Fibroblast of peridontal ligament (primary cell): ENCODE data around the gene RORB.

Source experiments
- DNase-seq: peaks from one replicate; pipeline ENCODE4 v3.0.0-alpha.2; 2010; ENCODE audit errors: extremely low read depth

RORB gene

DNA sequence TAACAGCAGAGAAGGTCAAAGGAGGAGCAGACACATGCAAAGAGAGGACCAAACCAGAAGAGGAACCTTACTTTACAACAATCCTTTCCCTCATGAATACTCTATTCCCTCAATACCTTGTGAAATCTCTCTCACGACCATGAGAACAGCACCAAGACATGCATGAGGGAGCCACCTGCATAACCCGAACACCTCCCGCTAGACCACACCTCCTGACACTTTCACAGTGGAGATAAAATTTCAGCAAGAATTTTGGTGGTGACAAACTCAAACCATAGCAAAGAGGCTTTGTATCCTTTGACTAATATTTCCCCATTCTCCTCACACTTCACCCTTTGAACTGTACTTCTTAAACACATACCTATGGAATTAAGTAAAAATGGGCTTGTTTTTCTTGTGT is 101.7 kb downstream of the RORB start:
- no peak for DNase-seq

DNA sequence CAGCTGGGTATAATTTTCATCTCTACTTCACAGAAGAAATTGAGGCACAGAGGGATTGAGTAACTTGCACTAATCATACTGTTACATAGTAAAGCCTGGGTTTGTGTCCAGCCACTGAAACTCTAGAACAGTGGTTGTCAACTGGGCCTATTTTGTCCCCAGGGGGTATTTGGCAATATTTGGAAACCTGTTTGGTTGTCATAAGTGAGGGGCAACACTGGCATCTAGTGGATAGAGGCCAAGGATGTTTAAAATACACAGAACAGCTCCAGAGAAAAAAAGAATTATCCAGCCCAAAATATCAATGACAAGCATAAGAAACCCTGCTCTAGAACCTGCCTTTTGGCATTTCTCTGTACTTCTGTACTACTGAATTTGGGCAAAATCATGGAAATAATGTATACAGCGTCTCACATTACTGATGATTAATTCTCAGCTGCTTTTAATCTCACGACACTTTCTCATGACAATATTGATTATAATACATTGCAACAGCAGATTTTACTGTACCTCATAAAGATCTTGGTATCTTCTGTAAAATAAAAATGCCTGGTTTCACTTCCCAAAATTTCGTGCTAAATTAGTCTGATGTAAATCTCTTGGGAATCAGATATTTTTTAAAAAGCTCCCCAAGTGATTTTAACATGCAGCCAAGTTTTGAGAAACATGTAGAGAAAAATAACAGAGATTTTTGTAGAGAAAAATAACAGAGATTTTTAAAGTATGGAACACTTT is 112.7 kb downstream of the RORB start:
- DNase-seq: peak; percentile 1

GRCh38 chr9:74610523-74611061 is 113.5 kb downstream of the RORB start:
- DNase-seq: peak; percentile 4

DNA sequence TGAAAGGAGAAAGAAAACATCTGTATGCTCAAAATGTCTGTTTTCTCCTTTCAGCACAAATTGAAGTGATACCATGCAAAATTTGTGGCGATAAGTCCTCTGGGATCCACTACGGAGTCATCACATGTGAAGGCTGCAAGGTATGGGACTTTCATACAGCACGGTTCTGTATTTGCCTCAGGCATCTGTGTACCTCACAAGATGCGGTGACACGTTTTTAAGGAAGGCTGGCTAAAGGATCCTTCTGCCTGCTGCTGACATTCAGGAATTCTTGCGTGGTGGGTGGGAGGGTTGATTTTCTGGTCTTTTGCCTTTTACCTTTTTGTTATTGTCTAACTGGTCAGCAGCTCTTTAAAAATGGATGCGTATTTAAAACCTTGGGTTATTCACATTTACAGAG is 133.1 kb downstream of the RORB start:
- DNase-seq: no peak

DNA sequence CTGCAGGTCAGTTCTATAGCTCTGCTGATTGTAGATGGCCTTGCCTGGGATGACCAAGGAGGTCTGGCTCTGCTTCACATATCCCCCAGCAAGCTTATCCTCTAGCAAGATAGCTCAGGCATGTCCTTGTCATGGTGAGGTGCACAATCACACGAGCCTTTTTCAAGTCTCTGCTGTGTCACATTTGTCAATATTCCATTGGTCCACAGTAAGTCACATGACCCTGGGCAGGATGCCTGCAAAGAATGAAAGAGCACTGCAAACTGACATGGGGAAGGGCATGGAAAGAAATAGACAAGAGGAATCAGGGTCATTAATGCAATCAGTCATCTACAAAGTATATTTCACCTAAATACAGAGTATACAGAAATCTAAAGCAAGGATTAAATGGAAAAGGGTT is 142.0 kb downstream of the RORB start:
- no peak for DNase-seq

DNA sequence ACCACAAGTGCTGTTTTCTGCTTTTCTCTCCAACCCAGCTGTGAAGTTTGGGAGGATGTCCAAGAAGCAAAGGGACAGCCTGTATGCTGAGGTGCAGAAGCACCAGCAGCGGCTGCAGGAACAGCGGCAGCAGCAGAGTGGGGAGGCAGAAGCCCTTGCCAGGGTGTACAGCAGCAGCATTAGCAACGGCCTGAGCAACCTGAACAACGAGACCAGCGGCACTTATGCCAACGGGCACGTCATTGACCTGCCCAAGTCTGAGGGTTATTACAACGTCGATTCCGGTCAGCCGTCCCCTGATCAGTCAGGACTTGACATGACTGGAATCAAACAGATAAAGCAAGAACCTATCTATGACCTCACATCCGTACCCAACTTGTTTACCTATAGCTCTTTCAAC is 145.2 kb downstream of the RORB start:
- no peak for DNase-seq

GRCh38 chr9:74643303-74643923 is 146.3 kb downstream of the RORB start:
- no peak for DNase-seq

GRCh38 chr9:74644023-74644422 is 146.9 kb downstream of the RORB start:
- DNase-seq: no peak

DNA sequence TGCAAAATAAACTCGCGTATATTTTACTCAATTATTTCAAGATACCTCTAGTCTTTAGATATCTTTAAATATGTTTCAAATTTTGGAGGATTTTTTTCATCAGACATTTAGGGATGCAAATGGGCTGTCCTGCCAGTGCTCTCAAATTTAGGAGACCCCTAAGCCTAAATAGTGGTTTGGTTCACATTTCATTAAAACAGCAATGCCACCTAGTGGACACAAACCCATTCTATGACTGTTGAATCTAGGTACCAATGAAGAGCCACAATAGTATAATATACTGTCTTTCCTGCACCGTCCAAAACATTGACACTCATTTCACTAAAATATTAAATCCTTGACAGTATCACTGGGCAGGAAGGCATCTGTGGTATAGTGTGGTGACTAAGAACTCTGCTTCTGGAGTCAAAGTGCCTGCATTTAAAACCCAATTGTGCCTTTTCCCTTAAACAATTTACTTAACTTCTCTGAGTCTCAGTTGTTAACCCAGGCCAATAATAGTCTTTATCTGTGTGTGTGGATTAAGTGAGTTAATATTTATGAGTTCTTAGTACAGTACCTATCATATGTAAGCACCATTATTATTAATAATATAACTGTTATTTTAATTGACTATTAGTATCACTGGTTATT is 148.0 kb downstream of the RORB start:
- DNase-seq: peak; percentile 30

- no peak for DNase-seq
Measured at GRCh38 chr9:74653410-74654080, 156.4 kb downstream of the RORB start.

DNA sequence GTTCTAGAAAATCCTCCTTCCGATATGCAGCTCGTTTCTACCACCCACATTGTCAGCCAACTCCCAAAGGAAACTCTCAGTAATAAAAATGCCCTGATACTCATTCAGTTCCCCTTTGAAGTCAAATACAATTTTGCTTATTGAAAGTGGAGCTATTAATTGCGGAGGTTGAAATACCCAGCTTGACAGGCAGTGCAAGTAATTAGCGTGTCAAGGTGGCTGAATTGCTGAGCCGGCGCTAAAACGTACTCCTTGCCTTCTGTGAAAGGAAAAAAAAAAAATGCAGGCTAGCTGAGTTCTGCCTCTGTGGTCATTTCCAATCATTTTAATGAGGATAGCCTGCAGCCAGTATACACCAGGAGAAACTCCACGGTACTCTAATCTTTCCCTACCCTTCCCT is 165.5 kb downstream of the RORB start:
- no peak for DNase-seq

DNA sequence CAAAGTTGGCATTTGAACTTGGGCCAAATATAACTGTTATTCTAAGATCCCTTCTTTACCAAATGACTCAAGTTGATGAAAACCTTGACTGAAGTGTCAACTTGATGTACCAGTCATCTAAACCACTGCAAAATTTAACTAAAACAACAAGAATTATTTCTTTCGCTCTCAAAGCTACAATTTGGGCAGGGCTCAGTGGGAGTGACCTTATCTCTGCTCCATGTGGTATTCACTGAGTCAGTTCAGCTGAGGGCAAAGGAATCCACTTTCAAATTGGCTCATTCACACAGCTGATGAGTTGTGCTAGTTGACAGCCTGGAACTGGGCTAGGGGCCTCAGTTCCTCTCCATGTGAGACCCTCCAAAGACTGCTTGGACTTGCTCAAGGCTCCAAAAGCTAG is 166.3 kb downstream of the RORB start:
- no peak for DNase-seq

- DNase-seq: peak; percentile 52
Measured at GRCh38 chr9:74666625-74667316, 169.6 kb downstream of the RORB start.

DNA sequence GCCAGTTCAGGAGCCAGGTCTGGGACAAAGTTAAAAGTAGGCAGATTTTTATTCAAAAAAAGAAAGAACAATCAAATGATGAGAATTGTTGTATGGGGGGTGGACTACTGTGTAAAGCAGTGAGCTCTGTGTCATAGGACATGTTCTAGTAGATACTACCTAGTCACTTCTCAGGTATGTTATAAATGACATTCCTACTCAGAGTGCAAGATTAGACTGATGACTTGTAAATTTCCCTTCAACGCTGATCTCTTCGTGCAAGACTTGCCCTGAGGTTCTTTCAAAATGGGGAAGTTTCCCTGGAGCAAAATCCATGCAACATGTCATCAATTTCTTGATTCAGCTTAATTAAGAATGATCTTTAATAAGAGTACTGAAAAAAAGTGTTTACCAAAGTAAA is 175.1 kb downstream of the RORB start:
- DNase-seq: no peak

- DNase-seq: no peak
Measured at GRCh38 chr9:74674077-74674476, 176.9 kb downstream of the RORB start.

DNA sequence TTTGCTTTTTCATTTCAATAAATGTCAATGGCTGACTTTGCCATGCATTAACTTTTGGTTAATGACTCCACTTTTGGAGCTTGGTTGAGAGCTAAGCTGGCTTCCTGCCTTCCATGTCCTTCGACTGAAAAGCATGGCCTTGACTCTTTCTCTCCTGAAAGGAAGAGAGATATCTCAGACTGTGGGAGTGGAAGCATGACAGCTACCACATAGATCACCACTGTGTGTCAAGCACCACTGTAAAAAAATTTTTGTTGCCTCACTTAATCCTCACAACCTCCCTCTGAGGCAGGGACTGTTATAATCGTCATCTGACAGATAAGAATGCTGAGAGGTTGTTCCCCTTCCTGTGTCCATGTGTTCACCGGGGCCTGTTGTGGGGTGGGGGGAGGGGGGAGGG is 184.8 kb downstream of the RORB start:
- DNase-seq: no peak

DNA sequence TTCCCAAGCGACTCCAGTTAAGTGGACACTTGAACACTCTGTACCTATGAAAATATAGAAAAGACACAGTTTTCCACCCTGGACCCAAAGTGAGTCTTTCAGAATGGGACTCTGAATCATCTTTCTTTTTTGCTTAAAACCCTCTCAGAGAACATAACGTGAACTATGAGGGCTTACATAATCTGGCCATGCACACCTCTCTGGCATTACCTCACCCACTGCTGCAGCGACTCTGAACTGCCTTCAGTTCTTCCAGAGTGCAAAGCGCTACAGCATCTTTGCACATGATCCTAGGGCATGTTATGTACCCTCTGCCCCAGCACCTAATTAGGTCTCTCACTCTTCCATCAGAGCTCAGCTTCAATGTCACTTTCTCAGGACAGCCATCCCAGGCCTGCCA is 186.2 kb downstream of the RORB start:
- no peak for DNase-seq

GRCh38 chr9:74691058-74691457 is 193.9 kb downstream of the RORB start:
- no peak for DNase-seq

DNA sequence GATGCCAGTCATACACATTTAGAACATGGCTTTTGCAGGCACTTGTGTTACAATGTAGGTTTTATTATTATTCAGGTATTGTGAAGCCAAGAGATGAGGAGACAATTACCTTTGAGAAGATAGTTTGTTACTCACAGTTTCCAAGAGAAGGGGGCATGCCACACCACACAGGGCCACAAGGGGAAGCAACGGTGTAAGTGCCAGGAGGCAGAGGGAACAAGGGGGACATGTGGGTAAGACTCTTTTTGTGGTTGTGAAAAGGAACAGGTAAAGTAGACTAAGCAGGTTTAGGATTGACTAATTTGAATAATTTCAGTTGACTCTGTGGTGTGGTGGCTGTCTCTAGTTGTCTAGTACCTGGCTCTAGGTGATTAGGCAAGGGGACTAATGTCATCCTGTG is 199.4 kb downstream of the RORB start:
- DNase-seq: no peak

- no peak for DNase-seq
Measured at GRCh38 chr9:74697535-74697934, 200.4 kb downstream of the RORB start.

GRCh38 chr9:74711341-74711740 is 214.2 kb downstream of the RORB start:
- DNase-seq: no peak

DNA sequence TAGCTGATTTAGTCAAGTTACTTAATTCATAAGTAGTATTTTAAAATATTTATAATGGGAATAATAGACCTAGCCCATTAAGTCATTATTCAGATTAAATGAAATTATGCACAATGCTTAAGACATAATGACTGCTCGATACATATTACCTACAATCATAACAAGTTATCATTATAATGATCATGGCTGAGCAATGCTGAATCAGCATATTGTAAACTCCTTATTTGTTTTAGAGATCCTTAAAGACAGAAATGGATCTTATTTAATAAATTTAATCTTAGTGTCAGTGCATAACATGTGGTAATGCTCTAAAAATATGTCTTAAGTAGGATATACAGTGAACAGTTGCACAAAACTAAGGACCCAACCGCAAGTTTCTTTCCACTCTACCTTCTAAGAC is 221.6 kb downstream of the RORB start:
- DNase-seq: no peak
